Fibroblast of pulmonary artery (primary cell): ENCODE measurements around the gene CENPO.
"Not testable (repeated sequence)": the region's sequence is repeated elsewhere in the genome, so short reads cannot be mapped to it uniquely, and the experiment has no call there.

Experiments used
- DNase-seq: peaks from one replicate; pipeline ENCODE4 v3.0.0-alpha.2; 2010; ENCODE audit warnings: low read depth
- H3K4me3 ChIP-seq: replicated peaks from 2 replicates; pipeline ENCODE4 v1.5.1; 2011; ENCODE audit warnings: low read depth, mild to moderate bottlenecking, control low read depth, low read length, moderate library complexity
- TF ChIP-seq, protein P1 (sequence below): IDR thresholded peaks from 2 replicates; pipeline ENCODE4 v1.5.1; 2011; ENCODE audit warnings: mild to moderate bottlenecking, control low read depth, low read length, inconsistent platforms; ENCODE audit errors: missing control alignments

CENPO gene

GRCh38 chr2:24785671-24786321 lies 7.4 kb upstream of the CENPO start:
- H3K4me3 ChIP-seq = no peak overlapping the region
- TF ChIP-seq, protein P1, sequence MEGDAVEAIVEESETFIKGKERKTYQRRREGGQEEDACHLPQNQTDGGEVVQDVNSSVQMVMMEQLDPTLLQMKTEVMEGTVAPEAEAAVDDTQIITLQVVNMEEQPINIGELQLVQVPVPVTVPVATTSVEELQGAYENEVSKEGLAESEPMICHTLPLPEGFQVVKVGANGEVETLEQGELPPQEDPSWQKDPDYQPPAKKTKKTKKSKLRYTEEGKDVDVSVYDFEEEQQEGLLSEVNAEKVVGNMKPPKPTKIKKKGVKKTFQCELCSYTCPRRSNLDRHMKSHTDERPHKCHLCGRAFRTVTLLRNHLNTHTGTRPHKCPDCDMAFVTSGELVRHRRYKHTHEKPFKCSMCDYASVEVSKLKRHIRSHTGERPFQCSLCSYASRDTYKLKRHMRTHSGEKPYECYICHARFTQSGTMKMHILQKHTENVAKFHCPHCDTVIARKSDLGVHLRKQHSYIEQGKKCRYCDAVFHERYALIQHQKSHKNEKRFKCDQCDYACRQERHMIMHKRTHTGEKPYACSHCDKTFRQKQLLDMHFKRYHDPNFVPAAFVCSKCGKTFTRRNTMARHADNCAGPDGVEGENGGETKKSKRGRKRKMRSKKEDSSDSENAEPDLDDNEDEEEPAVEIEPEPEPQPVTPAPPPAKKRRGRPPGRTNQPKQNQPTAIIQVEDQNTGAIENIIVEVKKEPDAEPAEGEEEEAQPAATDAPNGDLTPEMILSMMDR = no peak
- DNase-seq = no peak

DNA sequence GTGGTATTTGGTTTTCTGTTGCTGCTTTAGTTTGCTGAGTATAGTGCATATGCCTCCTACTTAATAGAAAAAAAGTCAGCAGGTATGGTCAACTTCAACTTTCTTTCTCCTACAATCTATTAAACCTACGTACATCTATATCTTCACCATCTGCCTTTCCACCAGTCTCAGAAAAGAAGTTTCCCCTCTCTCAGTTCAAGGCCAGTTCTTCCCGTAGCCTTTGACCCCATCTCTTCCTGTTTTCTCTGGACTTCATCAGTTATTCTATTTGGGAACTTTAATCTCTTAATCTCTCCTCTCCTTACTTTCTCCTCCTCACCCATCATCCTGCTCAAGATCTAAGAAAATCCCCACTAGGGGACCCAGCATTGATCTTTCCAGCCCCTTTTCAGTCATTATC lies 5.7 kb upstream of the CENPO start:
- H3K4me3 ChIP-seq = no peak overlapping the region
- TF ChIP-seq, protein P1 = no peak
- DNase-seq = no peak

DNA sequence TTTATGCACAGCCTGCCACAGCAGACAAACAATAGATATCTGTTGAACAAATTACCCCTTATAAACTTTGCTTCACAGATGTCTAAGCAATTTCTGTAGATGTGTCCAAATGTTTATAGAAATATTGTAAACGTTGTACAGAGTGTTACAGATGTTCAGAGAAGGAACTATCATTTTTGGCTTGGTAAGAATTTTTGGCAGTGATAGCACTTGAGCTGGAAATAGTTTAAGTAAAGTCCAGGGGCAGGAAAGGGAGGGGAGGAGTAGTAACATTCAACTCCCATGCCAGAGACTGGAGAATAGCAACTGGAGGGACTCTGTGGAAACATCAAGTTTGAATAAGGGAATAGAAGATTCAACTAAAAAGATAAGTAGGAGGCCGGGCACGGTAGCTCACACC lies 4.4 kb upstream of the CENPO start:
- no peak for DNase-seq
- TF ChIP-seq, protein P1 = no peak
- H3K4me3 ChIP-seq = no peak overlapping the region

DNA sequence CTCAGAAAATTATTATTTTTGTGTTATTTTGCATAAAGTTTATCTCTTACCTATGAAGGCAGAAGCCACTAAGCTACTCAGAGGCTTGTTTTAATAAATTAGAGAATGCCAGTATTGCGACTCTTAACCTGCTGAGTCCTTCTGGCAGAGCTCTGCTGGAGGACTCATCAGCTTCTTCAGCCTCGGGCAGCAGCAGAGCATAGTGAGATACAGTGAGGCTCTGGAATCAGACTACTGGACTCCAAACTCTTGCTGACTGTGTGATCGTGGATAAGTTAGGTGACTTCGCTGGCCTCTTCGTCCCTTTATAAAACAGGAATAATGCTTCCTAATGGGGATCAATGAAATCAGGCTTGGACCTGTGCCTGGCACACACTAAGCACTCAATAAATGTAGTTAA lies 1.8 kb upstream of the CENPO start:
- no peak overlapping the region for H3K4me3 ChIP-seq
- DNase-seq = no peak
- TF ChIP-seq, protein P1 = no peak

- TF ChIP-seq, protein P1 = no peak
- no peak for DNase-seq
- H3K4me3 ChIP-seq = peak overlapping the region; percentile 89
These were observed 717 bp upstream of the CENPO start for GRCh38 chr2:24792542-24792873.

DNA sequence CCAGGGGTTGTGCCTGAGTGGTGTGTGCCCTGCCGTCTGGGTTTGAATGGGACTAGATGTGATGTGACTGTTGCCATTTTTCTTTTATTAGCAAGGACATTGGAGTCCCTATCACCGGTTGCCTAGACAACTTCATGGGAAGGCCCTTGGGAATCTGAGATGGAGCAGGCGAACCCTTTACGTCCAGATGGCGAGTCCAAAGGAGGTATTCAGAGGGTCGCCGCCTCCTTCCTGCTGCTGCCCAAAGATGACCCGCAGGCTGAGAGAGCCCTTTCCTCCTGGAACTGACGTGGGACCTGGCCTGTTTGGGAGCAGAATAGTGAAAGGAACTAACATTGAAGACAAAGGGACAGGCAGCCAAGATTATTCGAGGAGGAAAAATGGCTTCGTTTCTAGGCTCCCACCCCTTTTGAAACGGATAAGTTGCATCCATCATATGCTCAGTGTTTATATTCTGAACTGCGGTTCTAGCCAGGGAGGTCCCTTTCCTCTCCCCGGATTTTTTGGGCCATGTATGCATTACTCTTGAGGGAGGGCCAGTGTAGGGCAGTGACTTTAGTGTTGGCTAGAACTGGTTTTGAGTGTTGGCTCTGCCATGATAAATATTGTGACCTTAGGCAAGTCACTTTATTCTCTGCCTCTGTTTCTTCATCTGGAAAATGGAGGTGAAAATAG lies 673 bp downstream of the CENPO start:
- TF ChIP-seq, protein P1 = no peak
- peak; percentile 31 for DNase-seq
- peak overlapping the region; percentile 89 for H3K4me3 ChIP-seq

DNA sequence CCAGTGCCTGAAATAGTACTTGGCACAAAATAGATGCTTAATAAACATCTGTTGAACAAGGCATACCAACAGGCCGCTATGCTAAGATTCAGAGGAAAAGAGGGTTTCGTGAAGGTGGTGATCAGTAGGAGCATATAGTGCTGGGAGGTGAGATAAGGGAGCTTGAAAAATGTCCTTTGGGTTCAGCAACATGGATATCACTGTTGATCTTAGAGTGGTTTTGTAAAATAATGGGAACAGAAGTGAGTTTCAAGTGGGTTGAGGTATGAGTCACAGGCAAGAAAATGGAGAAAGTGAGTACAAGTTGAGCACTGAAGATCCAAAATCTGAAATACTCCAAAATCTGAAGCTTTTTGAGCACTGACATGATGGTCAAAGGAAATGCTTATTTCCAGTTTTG lies 4.4 kb downstream of the CENPO start:
- TF ChIP-seq, protein P1 = no peak
- H3K4me3 ChIP-seq = no peak overlapping the region
- no peak for DNase-seq

GRCh38 chr2:24800487-24800886 lies 7.3 kb downstream of the CENPO start:
- DNase-seq, H3K4me3 ChIP-seq: not testable (repeated sequence)

DNA sequence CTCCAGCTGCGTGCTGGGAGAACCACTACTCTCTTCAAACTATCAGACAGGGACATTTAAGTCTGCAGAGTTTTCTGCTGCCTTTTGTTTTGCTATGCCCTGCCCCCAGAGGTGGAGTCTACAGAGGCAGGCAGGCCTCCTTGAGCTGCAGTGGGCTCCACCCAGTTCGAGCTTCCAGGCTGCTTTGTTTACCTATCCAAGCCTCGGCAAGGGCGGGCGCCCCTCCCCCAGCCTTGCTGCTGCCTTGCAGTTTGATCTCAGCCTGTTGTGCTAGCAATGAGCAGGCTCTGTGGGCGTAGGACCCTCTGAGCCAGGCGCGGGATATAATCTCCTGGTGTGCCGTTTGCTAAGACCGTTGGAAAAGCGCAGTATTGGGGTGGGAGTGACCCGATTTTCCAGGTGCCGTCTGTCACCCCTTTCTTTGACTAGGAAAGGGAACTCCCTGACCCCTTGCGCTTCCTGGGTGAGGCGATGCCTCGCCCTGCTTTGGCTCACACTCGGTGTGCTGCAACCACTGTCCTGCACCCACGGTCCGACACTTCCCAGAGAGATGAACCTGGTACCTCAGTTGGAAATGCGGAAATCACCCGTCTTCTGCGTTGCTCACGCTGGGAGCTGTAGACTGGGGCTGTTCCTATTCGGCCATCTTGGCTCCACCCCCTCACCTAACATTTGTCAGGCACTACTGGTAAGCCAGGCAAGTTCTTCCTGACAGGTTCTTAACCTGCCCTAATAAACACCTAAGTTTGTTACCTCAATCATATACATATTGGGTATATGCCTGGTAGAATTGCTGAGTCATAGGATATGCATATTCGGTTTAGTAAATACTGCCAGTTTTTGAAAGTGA lies 12.8 kb downstream of the CENPO start:
- H3K4me3 ChIP-seq, DNase-seq: not testable (repeated sequence)
